Adrenal gland (tissue), 5 donors: ENCODE measurements around the gene PGC.

Experiments
- POLR2A ChIP-seq, 2 donors: fragments of 450-650 bp; IDR thresholded peaks; one replicate each; pipeline ENCODE4 v1.6.1; 2017; ENCODE audit warnings: antibody characterized with exemption in 2 of 2, mild to moderate bottlenecking in 2 of 2, moderate library complexity in 1 of 2
- TF ChIP-seq, protein P1 (sequence below), 6 experiments: fragments of 450-650 bp in 4 of 6; fragments of 200-600 bp in 2 of 6; sonication (generic) in 1 of 6; IDR thresholded peaks; 1 replicate in 5 of 6; 2 replicates in 1 of 6; pipeline versions ENCODE4 v1.5.1 to v1.8.0; 2016 to 2021; ENCODE audit warnings: antibody characterized with exemption in 6 of 6, mild to moderate bottlenecking in 2 of 6, moderate library complexity in 1 of 6
- donor health status: DM: no; HTN: no; CAD: no.

- TF ChIP-seq, protein P1, sequence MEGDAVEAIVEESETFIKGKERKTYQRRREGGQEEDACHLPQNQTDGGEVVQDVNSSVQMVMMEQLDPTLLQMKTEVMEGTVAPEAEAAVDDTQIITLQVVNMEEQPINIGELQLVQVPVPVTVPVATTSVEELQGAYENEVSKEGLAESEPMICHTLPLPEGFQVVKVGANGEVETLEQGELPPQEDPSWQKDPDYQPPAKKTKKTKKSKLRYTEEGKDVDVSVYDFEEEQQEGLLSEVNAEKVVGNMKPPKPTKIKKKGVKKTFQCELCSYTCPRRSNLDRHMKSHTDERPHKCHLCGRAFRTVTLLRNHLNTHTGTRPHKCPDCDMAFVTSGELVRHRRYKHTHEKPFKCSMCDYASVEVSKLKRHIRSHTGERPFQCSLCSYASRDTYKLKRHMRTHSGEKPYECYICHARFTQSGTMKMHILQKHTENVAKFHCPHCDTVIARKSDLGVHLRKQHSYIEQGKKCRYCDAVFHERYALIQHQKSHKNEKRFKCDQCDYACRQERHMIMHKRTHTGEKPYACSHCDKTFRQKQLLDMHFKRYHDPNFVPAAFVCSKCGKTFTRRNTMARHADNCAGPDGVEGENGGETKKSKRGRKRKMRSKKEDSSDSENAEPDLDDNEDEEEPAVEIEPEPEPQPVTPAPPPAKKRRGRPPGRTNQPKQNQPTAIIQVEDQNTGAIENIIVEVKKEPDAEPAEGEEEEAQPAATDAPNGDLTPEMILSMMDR (IDR thresholded peaks at IDR 0.05) = no peak
- no peak for TF ChIP-seq POLR2A (IDR thresholded peaks at IDR 0.05)
These were observed 55.6 kb downstream of the PGC start for GRCh38 chr6:41691426-41692079.
